ENCODE results near the gene HMX3. TPM values are rescaled to one million over a fixed set of nuclear protein-coding genes. Genes with fewer than 3 reads are reported as not detected.

HMX3 gene
- total and polyA plus RNA-seq, 9 donors = 0.23 TPM; not detected in 8

GRCh38 chr10:123100030-123100762 lies 35.6 kb upstream of the HMX3 start:
- Histone ChIP-seq H3K9me3 (no peaks in the 10 kb centered on the region), H3K4me3 (no peak overlapping the region), H3K27ac (no peak overlapping the region), H3K36me3 (no peaks in the 10 kb centered on the region), H3K27me3 (no peaks in the 10 kb centered on the region), H3K4me1 (ENCODE audit: insufficient read depth) (no peaks in the 10 kb centered on the region)
- WGBS, 3 donors = 67 to 80% (median 77%) methylated on average over 7 of the region's 7 CpGs
- TF ChIP-seq CTCF (IDR thresholded peaks at IDR 0.05) (no peak), POLR2A (IDR thresholded peaks at IDR 0.05) (no peak), EP300 (IDR thresholded peaks at IDR 0.05) (no peak)
- intact Hi-C loops (cut with DNase I) = no loop called here
- no peak for DNase-seq

- Histone ChIP-seq H3K36me3 (no peaks in the 10 kb centered on the region), H3K4me3 (no peak overlapping the region), H3K27ac (no peak overlapping the region), H3K27me3 (no peaks in the 10 kb centered on the region), H3K4me1 (ENCODE audit: insufficient read depth) (no peaks in the 10 kb centered on the region), H3K9me3 (no peaks in the 10 kb centered on the region)
- WGBS, 3 donors = 60 to 65% (median 61%) methylated on average over 9 of the region's 9 CpGs
- TF ChIP-seq EP300 (IDR thresholded peaks at IDR 0.05) = no peak
- TF ChIP-seq POLR2A (IDR thresholded peaks at IDR 0.05) = no peak
- TF ChIP-seq CTCF (IDR thresholded peaks at IDR 0.05) = no peak
- DNase-seq = no peak
- intact Hi-C loops (cut with DNase I) = no loop called here
Measured at GRCh38 chr10:123101872-123102271, 33.9 kb upstream of the HMX3 start.

GRCh38 chr10:123102673-123103072 lies 33.1 kb upstream of the HMX3 start:
- H3K4me1 ChIP-seq (ENCODE audit: insufficient read depth) = no peaks in the 10 kb centered on the region
- H3K9me3 ChIP-seq = no peaks in the 10 kb centered on the region
- no peaks in the 10 kb centered on the region for H3K27me3 ChIP-seq
- no peak for DNase-seq
- no peak overlapping the region for H3K4me3 ChIP-seq
- TF ChIP-seq EP300 (IDR thresholded peaks at IDR 0.05) (no peak), POLR2A (IDR thresholded peaks at IDR 0.05) (no peak), CTCF (IDR thresholded peaks at IDR 0.05) (no peak)
- H3K36me3 ChIP-seq = no peaks in the 10 kb centered on the region
- H3K27ac ChIP-seq = no peak overlapping the region
- intact Hi-C loops (cut with DNase I) = no loop called here
- WGBS, 3 donors = 35 to 57% (median 39%) methylated on average over 2 of the region's 2 CpGs

GRCh38 chr10:123103944-123104343 lies 31.8 kb upstream of the HMX3 start:
- Histone ChIP-seq H3K27ac (no peak overlapping the region), H3K4me1 (ENCODE audit: insufficient read depth) (no peaks in the 10 kb centered on the region), H3K9me3 (no peaks in the 10 kb centered on the region), H3K4me3 (no peak overlapping the region), H3K27me3 (no peaks in the 10 kb centered on the region), H3K36me3 (no peaks in the 10 kb centered on the region)
- no peak for DNase-seq
- TF ChIP-seq POLR2A (IDR thresholded peaks at IDR 0.05) (no peak), EP300 (IDR thresholded peaks at IDR 0.05) (no peak), CTCF (IDR thresholded peaks at IDR 0.05) (no peak)
- WGBS, 3 donors = 75 to 79% (median 78%) methylated on average over 9 of the region's 9 CpGs
- intact Hi-C loops (cut with DNase I) = no loop called here

Data from ovary (tissue), 9 donors.